Gastroesophageal sphincter (tissue), 4 donors: Measurements from ENCODE around the gene UNCX. TPM values are rescaled to one million over a fixed set of nuclear protein-coding genes. Genes with fewer than 3 reads are reported as not detected.

Experiments used
- ATAC-seq: fragments of 150-250 bp; one replicate; pipeline ENCODE4 v1.9.1; 2016; ENCODE audit warnings: mild to moderate bottlenecking, moderate library complexity
- H3K27ac ChIP-seq, 4 donors: fragments of 200-600 bp; sonication (generic) in 3 of 4; 1 replicate in 3 of 4; 2 replicates in 1 of 4; pipeline ENCODE4 v1.5.1; 2016 to 2019
- H3K27me3 ChIP-seq: fragments of 200-600 bp; sonication (generic); one replicate; pipeline ENCODE4 v1.5.1; 2019
- H3K36me3 ChIP-seq, 2 donors: fragments of 200-600 bp; sonication (generic); one replicate each; pipeline ENCODE4 v1.5.1; 2019; ENCODE audit warnings: control low read depth in 1 of 2
- H3K4me1 ChIP-seq, 3 donors: fragments of 200-600 bp; sonication (generic); 1 replicate in 2 of 3; 2 replicates in 1 of 3; pipeline ENCODE4 v1.5.1; 2016 to 2019; ENCODE audit warnings: control low read depth in 2 of 3
- H3K4me3 ChIP-seq, 2 donors: fragments of 200-600 bp; sonication (generic); one replicate each; pipeline ENCODE4 v1.5.1; 2019; ENCODE audit warnings: mild to moderate bottlenecking in 1 of 2, moderate library complexity in 1 of 2
- H3K9me3 ChIP-seq, 3 donors: fragments of 200-600 bp; sonication (generic); one replicate each; pipeline ENCODE4 v1.5.1; 2017 to 2019; ENCODE audit warnings: control low read depth in 2 of 3
- EP300 ChIP-seq: sonication (generic); formaldehyde crosslinking; IDR thresholded peaks from one replicate; pipeline ENCODE4 v1.6.1; 2017; ENCODE audit warnings: antibody characterized with exemption, mild to moderate bottlenecking
- POLR2A ChIP-seq, 2 donors: fragments of 450-650 bp; IDR thresholded peaks; one replicate each; pipeline ENCODE4 v1.6.1; 2017; ENCODE audit warnings: antibody characterized with exemption in 2 of 2, mild to moderate bottlenecking in 2 of 2, moderate library complexity in 1 of 2
- POLR2AphosphoS5 ChIP-seq: sonication (generic); formaldehyde crosslinking; IDR thresholded peaks from one replicate; pipeline ENCODE4 v1.6.1; 2017; ENCODE audit warnings: antibody characterized with exemption
- WGBS, 2 donors: methylation state at CpG; one replicate each; pipeline ENCODE4 v1.1.5; 2018; ENCODE audit warnings: low coverage in 1 of 2; 5-methylcytosine and 5-hydroxymethylcytosine counted together
- total RNA-seq, 4 donors: library from RNA; depleted of rRNA; stranded (reverse); fragments of >200 nt; gene quantifications; one replicate each; pipeline ENCODE4 v1.1.0, GENCODE V29; 2016
- TF ChIP-seq, protein P1 (sequence below), 4 experiments: fragments of 200-600 bp in 2 of 4; fragments of 450-650 bp in 2 of 4; sonication (generic) in 1 of 4; IDR thresholded peaks; one replicate each; pipeline ENCODE4 v1.5.1; 2017 to 2019; ENCODE audit warnings: antibody characterized with exemption in 4 of 4, mild to moderate bottlenecking in 2 of 4, moderate library complexity in 2 of 4

Gene UNCX
- total RNA-seq, 4 donors from 2014 or later: not detected

DNA sequence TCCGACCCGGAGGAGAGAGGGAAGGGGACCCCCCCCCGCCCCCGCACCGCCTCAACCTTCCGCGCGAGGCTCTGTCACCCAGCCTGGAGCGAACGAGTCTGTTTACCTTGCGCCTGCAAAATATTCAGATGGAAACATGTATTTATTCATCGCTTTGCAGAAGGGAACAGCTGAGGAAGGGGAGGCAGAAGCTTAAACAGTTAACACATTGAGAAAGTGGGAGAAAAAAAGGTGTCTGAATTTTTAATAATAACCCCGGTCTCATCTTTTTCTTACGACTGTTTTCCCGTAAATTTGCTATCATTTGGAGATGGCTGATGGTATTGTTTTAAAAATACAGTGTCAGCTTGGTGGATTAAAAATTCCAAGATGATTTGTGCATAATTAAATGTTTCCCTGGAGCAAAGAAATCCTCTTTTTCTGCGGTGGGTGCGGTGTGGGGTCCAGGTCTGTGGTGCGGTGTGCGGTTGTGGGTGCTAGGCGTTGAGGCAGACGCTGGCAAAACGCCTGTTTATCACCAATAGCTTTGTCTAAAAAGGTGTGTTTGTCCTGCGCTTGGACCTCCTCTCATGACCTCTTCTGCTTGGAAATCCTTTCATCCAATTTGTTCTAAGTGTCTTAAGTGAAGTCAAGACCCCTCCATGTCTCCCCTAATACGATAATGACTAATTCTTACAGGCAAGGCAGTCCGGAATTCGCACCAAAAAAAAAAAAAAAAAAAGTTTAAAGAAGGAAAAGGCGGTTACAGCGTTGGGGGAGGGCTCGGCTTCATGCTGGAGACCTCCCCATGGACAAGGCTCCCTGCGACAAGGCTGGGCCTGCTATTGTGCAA is 1.6 kb downstream of the UNCX start:
- ATAC-seq: no peak
- no peak for TF ChIP-seq POLR2AphosphoS5
- no peak for TF ChIP-seq EP300
- TF ChIP-seq, protein P1, sequence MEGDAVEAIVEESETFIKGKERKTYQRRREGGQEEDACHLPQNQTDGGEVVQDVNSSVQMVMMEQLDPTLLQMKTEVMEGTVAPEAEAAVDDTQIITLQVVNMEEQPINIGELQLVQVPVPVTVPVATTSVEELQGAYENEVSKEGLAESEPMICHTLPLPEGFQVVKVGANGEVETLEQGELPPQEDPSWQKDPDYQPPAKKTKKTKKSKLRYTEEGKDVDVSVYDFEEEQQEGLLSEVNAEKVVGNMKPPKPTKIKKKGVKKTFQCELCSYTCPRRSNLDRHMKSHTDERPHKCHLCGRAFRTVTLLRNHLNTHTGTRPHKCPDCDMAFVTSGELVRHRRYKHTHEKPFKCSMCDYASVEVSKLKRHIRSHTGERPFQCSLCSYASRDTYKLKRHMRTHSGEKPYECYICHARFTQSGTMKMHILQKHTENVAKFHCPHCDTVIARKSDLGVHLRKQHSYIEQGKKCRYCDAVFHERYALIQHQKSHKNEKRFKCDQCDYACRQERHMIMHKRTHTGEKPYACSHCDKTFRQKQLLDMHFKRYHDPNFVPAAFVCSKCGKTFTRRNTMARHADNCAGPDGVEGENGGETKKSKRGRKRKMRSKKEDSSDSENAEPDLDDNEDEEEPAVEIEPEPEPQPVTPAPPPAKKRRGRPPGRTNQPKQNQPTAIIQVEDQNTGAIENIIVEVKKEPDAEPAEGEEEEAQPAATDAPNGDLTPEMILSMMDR (IDR thresholded peaks at IDR 0.05): no peak
- no peak for TF ChIP-seq POLR2A (IDR thresholded peaks at IDR 0.05)
- WGBS, 2 donors: 4 to 9% methylated on average over 11 to 20 of the region's 30 CpGs
- H3K27me3 ChIP-seq: peaks cover 100% of the 10 kb centered on the region
- no peak overlapping the region for H3K4me3 ChIP-seq
- no peaks in the 10 kb centered on the region for H3K36me3 ChIP-seq
- H3K9me3 ChIP-seq: no peaks in the 10 kb centered on the region
- no peak overlapping the region for H3K27ac ChIP-seq
- peaks cover 0 to 71% (median 15%) of the 10 kb centered on the region in 3 donors for H3K4me1 ChIP-seq

- no peaks in the 10 kb centered on the region for H3K36me3 ChIP-seq
- 0 to 2% methylated on average over 7 to 9 of the region's 37 CpGs for WGBS, 2 donors
- H3K4me1 ChIP-seq: peaks cover 0 to 64% (median 15%) of the 10 kb centered on the region in 3 donors
- no peaks in the 10 kb centered on the region for H3K9me3 ChIP-seq
- H3K4me3 ChIP-seq: no peak overlapping the region
- H3K27me3 ChIP-seq: peaks cover 100% of the 10 kb centered on the region
- ATAC-seq: no peak
- H3K27ac ChIP-seq: no peak overlapping the region
- TF ChIP-seq, protein P1 (IDR thresholded peaks at IDR 0.05): no peak
- TF ChIP-seq POLR2A (IDR thresholded peaks at IDR 0.05) (no peak), EP300 (no peak), POLR2AphosphoS5 (no peak)
Measured at GRCh38 chr7:1234881-1235500, 2.3 kb downstream of the UNCX start.

- no CpG with 5 or more reads among the region's 66 CpGs for WGBS, 2 donors
- Histone ChIP-seq H3K9me3 (no peaks in the 10 kb centered on the region), H3K36me3 (no peaks in the 10 kb centered on the region), H3K27me3 (peaks cover 100% of the 10 kb centered on the region), H3K27ac (no peak overlapping the region), H3K4me3 (no peak overlapping the region), H3K4me1 (peaks cover 0 to 63% (median 15%) of the 10 kb centered on the region in 3 donors)
- no peak for ATAC-seq
- TF ChIP-seq POLR2AphosphoS5: no peak
- TF ChIP-seq EP300: no peak
- TF ChIP-seq, protein P1 (IDR thresholded peaks at IDR 0.05): no peak
- no peak for TF ChIP-seq POLR2A (IDR thresholded peaks at IDR 0.05)
Measured at GRCh38 chr7:1235501-1236131, 2.9 kb downstream of the UNCX start.

DNA sequence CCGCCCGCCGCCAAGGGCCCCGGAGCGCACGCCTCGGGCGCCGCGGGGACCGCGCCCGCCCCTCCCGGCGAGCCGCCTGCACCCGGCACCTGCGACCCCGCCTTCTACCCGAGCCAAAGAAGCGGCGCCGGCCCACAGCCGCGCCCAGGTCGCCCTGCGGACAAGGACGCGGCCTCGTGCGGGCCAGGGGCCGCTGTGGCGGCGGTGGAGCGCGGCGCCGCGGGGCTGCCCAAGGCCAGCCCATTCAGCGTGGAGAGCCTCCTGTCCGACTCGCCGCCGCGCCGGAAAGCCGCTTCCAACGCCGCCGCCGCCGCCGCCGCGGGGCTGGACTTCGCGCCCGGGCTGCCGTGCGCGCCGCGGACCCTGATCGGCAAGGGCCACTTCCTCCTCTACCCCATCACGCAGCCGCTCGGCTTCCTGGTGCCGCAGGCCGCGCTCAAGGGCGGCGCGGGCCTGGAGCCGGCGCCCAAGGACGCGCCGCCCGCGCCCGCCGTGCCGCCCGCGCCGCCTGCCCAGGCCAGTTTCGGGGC is 3.5 kb downstream of the UNCX start:
- WGBS, 2 donors: 2% methylated on average over 10 of the region's 87 CpGs; no CpG with 5 or more reads in 1 of the 2 donors
- ATAC-seq: no peak
- Histone ChIP-seq H3K27me3 (peaks cover 100% of the 10 kb centered on the region), H3K4me1 (peaks cover 0 to 63% (median 15%) of the 10 kb centered on the region in 3 donors), H3K9me3 (no peaks in the 10 kb centered on the region), H3K27ac (no peak overlapping the region), H3K4me3 (no peak overlapping the region), H3K36me3 (no peaks in the 10 kb centered on the region)
- TF ChIP-seq POLR2A (IDR thresholded peaks at IDR 0.05) (no peak), EP300 (no peak), POLR2AphosphoS5 (no peak)
- TF ChIP-seq, protein P1 (IDR thresholded peaks at IDR 0.05): no peak
